Tongue (tissue), 2 donors: ENCODE results near the gene TCF3. TPM values are rescaled to one million over a fixed set of nuclear protein-coding genes. Genes with fewer than 3 reads are reported as not detected.

ENCODE experiments used
- DNase-seq: peaks from one replicate; pipeline ENCODE4 v3.0.0-alpha.2; 2015
- total RNA-seq: library from RNA; depleted of rRNA; stranded (reverse); fragments of >200 nt; gene quantifications from one replicate; pipeline ENCODE4 v1.2.3, GENCODE V29; 2014

The TCF3 gene
- total RNA-seq, 1 donor from 2014 or later, result 85.2 TPM

DNA sequence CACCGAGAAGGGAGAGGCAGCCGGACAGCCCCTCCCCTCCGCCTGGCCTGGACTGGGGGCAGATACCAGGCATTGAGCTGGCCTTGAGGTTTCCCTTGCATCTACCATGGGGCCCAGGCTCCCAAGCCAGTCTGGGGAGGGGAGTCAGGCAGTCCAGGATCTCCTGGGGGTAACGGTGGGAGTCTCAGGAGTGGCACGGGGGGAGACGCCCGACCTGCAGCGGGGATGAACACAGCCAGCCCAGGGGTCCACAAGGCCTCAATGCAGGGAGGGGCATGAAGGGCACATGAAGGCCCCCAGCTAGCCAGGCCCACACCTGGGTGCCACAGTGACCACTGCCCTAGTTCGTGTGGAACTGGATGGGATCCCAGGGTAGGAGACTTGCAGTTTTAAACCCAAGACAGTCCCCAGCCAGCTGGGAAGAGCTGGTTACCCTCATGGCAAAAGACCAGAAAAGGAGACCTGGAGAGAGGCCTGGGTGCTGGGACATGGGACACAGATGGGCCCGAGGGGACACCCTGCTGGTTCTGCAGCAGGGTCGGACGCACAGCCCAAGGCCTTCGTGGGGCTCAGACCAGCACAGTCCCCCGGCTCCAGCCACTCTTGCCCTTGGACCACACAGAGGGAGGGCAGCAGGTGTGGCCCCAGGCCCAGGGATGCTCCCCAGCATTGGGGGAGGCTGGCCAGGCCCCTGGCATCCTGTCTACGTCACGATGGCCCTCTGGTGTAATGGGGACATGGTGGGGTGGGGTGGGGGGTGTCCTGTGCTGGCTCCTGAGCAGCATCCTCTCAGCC, 42.5 kb downstream of the TCF3 start:
- no peak for DNase-seq

DNA sequence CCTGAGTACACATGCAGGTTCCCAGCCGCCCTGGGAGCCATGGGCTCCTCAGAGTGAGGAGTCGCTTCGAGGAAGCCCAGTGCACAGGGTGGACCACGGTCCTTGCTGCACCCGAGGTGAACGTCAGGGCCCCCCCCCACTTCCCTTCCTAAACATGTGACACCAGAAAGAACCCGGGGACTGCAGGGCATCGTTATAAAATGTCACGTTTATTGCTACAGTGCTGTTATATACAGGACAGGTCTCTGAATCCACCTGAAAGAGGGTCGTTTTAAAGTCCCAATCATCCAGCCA, 43.4 kb downstream of the TCF3 start:
- no peak for DNase-seq

DNA sequence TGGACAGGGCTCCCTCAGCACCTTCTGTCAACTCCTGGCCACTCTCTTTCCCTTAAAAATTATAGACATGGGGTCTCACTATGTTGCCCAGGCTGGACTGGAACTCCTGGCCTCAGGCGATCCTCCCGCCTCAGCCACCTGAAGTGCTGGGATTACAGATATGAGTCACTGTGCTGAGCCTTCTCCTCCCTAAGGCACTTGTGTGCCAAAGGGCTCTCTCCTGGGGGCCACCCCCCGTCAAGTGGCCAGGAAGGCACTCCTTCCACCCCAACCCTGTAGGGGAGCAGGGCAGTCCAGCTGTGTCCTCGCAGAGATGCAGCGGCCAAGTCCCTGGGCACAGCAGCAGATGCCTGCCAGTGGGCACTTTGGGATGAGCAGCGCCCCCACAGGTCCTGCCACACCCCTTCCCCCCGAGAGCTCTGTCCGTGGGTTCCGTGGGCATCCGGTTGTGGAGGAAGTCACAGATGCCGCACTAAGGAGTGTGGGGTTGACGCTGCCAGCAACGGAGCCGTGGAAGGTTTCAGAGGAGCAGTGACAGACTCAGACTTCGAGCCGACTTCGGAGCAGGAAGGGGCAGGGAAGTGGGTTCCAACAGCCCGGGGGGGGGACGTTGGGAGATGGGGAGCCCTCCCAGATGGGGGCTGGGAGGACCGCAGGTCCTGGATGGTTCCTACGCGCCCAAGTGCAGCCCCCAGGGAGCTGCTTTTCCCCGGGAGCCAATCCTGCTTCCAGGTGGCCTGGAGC, 43.9 kb downstream of the TCF3 start:
- DNase-seq, result no peak

DNA sequence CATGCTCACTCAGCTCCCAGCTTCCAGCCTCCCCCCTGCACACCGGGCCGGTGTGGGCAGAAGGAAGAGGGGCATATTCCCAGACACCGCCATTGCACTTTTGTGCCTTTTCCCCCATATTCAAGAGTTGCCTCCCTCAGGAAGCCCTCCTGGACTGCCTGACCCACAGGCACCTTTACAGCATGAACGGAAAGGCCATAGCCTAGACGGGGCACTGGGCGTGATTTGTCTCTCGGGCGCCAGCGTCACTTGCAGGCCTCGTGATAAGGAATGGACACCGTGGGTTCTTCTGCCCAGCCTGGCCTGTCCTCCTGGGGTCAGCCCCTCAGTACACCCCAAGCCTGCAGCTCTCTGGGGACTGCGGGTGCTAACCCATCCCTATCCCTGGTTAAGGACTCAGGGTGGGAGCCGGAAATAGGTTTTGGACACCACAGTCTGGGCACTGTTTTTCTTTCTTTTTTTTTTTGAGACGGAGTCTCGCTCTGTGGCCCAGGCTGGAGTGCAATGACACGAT, 46.2 kb downstream of the TCF3 start:
- no peak for DNase-seq

DNA sequence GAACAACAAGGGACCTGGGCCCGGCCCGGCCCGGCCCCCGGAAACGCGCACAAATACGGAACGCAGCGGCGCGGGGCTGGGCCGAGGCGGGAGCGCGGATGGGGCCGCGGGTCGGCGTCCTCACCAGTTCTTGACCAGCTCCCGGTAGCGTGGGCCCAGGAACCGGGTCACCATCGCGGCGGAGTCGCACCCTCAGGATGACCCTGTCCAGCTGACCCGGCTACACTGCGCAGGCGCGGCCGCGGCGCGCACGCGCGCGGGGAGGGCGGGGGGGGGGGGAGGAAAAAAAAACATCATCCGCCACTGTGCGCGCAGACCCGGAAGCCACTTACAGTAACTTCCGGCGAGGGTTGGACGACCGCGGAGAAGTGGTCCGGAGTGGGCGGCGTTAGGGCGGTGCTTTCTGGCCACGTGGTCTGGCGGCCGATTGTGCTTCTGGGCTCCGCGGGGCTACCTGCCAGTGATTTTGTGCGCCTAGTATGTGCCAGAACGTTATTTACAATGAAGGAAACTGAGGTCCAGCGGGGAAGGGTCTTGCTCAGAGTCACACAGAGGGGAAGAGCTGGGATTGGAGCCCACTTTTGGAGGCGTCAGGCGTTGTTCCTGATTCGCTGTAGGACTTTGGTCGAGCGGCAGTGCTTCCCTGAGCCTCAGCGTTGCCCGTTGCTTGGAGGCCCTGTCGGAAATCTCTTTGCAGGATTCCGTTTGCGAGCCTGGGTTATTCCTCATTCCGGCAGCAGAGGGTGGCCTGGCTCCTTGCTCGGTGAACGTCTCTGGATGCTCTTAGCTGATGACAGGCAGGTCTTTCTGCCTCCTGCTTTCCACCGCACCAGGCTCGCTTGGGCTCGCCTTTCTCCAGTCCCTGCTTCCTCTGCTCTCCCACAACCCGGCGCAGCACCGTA, 46.9 kb downstream of the TCF3 start, which contains the start of gene UQCR11:
UQCR11 (minus strand) TSS at position 227 of the 902 bp plus-strand sequence; CDS start at position 174, 53 bp downstream.
- DNase-seq, result peak; percentile 98

DNA sequence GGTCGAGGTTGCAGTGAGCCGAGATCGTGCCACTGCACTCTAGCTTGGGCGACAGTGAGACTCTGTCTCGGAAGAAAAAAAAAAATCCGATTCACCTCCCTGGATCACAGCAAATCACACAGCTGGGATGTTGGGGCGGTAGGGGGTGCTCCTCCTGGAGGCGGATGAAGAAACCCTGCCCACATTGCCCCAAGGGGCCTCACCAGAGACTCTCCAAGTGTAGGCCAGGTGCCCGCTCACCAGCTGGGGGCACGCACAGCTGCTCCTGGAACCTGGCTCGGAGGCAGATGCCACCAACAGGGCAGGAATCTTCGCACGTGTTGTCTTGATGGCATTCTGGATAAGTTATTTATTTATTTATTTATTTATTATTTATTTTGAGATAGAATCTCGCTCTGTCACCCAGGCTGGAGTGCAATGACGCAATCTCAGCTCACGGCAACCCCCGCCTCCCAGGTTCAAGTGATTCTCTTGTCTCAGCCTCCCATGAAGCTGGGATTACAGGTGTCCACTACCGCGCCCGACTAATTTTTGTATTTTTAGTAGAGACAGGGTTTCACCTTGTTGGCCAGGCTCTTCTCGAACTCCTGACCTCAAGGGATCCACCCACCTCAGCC, 50.2 kb downstream of the TCF3 start:
- DNase-seq, result no peak

DNA sequence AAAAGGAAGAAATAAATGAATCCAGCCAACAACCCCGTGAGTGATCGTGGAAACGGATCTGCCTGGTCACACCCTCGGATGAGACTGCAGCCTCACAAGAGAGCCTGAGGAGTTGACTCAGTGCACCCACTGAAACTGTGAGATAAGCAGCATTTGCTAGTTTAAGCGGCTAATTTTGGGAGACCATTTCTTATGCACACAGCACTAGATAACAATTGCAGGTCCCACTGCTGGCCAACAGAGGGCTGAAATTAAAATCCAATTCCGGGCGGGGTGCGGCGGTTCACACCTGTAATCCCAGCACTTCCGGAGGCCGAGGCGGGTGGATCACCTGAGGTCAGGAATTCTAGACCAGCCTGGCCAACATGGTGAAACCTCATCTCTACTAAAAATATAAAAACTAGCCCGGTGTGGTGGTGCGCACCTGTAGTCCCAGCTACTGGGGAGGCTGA, 50.8 kb downstream of the TCF3 start:
- DNase-seq, result no peak

DNA sequence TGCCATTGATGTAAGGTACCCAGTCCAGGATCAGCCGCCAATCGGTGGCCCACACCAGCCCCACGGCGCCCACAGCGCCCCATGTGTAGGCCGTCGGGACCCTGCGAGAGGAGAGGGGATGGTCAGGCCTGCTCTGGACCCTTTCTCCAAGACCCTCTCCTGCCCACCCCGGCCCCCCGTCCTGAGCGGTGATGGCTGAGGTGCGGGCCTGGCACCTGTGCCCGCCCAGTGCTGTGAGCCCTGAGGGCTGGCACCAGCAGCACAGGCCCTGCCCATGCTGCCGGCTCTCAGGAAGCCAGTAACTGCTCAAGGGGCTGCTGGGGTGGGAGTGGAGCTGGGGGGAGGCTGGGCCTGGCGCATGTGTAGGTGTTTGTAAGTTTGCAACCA, 53.0 kb downstream of the TCF3 start:
- DNase-seq, result no peak

DNA sequence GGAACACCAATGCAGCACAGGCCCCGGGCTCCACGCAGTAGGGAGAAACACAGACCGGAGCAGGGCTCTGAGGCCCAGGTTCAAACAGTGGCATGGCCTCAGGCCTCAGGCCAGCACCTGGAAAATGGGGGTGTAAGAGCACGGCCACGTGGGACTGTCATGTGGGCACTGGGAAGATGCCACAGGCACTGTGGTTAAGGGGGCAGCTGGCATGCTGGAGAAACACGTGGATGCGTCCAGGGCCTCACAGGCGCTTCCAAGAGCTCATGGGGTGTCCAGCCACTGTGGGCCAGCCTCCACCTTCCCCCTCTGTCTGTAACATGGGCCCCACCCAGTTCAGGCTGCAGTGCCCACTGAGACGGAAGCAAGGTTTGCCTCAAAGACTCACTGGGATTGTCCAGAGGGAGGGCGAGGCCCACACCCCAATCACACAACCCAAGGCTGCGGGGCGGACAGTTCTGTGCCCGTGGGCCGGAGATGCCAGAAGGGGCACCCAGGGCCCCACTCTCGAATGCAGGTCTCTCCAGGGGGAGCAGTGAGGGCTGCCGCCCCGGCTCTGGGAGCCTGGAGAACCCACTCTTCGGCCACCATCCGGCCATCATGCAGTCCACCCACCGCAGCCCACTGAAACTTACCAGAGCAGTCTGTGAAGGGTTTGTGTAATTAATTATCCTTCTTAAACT, 53.5 kb downstream of the TCF3 start:
- DNase-seq, result no peak

DNA sequence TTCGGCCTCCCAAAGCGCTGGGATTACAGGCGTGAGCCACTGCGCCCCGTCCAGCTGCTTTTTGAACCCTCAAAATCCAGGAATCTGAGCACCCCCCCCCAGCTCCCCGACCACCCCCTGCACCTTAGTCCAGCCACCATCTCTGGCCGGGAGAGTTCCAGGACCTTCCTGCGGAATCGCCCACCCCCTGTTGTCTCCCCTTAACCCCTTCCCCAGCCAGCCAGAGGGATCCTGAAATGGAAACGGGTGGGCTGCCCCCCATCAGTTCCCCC, 59.0 kb downstream of the TCF3 start:
- DNase-seq, result no peak

DNA sequence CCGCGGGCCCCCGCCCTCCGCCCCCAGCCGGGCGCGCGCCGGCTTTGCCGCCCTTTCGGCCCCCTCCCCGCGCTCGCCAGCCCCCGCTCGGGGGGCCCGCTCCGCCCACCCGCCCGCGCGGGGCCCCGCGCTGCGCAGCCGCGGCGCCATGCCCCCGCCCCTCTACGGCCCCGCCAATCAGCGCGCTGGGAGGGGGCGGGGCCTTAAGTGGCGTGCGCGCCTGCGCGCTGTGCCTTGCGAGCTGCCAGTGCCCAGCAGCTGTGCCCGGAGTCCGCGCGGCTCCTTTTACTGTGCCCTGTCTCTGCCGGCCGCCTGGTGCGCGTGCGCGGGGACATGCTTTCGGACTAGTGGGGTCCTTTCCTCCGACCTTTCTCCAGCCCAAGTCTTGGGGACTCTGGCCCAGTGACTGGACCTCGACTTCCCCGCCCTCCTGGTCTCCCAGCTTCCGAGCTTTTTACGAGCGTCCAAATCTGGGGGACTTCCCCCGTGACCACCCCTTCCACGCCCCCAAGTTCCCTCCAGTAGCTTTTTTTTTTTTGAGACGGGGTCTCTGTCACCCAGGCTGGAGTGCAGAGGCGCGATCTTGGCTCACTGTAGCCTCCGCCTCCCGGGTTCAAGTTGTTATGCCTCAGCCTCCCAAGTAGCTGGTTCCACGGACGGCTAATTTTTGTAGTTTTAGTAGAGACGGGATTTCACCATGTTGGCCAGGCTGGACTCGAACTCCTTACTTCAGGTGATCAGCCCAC, 59.5 kb downstream of the TCF3 start, which contains the start of gene MBD3:
MBD3 (minus strand) TSS at position 111 of the 746 bp plus-strand sequence. CDS start 234 bp downstream, outside the sequence.
- peak; percentile 97 for DNase-seq

DNA sequence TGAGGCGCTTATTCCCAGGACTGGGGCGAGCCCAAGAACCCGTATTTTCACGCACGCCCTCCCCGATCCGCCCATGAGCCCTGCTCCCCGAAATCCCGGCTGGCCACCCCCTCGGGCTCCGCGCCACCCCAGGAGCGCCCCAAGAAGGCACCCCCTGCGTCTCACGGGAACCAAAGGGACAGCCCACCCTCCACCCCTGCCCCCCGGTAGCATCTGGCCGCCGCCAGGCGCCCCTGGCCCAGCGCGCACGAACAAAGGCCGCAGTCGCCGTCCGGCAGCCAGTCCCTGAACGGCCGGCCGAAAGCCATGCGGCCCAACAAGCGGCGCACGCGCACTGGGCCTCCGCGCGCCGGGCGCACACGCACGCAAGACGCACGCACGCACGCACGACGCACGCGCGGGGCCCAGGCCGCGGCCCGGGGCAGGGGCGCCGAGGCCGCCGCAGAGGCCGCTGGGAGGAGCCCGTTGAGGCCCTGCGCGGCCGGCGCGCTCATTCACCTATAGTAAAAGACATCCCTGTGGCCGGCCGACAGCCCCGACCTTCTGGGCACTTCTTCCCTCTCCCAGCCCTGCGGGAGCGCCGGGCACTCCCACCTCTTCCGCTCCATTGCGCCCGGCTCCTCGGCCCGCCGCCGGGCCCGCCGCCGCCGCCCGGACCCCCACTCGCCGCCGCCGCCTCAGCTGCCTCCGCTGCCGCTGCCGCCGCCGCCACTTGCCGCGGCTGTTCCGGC, 60.2 kb downstream of the TCF3 start:
- peak; percentile 96 for DNase-seq

DNA sequence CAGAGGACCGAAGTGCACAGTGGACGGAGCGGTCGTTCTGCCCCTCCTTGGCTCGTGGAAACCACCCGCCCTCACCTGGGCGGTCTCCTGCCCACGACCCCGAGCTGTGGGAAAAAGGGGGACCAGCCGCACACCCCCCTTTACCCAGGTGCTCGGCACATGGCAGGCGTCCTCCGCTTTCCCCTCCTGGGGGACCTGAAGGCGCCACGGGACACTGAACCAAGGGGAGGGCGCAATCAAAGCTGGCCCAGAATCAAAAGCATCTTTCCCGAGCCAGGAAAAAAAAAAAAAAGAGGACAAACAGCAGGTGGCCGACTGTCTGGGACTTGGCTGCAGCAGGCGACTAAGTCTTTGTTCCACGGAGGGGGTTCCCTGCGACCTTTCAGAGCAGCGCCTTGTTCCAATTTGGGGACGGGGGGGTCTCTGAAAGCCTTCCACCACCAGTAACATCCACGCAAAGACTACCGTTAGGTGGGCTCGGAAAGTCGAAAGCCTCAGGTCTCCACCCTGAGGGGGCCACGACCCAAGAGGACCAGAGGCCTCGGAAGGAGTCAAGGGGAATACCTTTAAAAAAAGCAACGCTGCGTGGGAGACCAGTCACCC, 60.9 kb downstream of the TCF3 start:
- peak; percentile 68 for DNase-seq

DNA sequence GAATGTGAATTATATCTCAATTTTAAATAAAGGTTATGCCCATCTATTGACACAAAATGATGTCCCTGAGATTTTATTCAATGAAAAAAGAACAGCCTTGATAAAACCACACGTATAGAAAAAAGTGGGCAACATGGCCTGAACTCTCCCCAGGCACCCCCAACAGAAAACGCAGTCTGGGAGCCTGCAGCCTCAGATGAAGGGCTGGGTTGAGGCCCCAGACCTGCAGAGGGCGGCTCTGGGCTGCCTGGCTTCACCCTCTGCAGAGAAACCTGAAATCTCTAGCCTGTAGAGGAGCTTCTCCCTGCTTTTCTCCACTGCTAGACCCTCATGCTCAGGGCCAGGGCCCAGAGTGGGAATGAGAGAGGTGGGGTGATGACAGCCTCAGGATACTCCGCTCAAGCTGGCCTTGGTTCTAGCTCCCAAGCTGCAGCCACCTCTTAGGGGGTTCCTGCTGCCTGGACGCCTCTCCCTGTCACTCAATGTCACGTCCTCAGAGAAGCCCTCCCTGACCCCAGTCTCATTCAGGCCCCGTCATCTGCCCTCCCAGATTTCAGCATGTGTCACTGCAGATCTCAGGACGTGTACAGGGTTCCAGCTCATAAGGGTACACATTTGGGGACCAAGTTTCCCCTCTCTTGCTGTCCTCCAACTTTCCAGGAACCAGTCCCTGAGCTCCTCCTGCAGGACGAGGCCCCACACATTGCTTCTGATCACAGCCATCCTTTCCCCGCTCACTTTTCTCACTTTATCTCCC, 61.6 kb downstream of the TCF3 start:
- no peak for DNase-seq

DNA sequence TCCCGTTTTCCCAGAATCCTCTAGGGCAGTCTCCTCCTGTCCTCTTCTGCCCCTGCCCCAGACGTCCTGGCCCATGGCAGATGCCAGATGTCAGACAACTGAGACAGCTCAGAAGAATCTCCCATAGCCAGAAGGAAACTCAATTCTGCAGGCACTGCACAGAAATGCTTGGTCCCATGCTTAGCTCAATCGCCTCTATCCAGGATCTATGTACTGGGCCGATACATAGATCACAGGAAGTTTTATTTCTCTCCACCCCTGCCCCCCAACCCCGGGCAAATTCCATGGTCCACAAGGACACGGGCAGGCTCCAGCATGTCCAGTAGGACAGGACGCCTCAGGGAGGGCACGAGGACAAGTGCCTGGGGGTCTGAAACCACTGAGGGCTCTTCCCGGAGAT, 64.5 kb downstream of the TCF3 start:
- DNase-seq, result no peak

DNA sequence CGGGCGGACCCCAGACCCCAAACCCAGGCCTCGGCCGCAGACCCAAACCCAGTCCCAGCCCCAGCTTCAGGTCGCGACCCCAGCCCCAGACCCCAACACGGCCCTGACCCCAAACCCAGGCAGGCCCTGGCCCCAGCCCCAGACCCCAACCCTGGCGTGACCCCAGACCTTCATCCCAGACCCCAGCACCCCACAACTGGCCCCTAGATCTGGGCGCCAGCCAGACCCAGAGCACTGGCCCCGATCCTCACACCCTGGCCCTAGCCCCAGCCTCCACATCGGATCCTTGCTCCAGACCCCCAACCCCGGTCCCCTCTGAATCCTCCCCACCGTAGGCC, 67.2 kb downstream of the TCF3 start:
- DNase-seq, result no peak

DNA sequence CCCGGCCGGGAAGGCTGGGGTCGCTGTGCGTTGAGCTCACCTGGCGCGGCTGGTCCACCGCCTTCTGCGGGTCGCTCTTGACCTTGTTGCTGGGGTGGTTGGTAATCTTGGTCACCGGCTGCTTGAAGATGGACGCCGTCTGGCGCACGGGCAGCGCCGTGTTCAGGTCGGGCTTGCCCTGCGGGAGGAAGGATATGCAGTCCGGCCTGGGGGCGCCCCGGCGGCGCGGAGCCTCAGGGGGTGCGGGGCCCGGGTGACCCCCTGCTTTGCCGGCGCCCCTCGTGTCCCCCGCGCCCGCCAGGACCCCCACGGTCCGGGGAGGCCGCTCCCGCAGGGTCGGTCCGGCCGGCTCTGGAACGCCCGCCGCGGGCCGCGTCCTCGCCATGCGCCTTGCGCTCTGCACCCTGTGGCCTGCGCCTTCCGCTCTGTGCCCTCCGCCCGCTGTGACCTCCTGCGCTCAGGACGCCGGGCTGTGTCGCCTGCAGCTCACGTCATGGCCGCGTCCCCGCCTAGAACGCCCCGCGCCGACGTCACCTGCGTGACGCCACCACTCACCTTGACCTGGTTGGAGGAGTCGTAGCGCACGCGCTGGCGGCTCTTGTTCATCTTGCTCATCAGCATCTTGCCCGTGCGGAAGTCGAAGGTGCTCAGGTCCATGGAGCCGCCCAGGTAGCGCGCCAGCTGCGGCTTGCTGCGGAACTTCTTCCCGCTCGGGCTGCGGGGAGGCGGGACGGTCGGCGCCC, 67.7 kb downstream of the TCF3 start:
- no peak for DNase-seq

DNA sequence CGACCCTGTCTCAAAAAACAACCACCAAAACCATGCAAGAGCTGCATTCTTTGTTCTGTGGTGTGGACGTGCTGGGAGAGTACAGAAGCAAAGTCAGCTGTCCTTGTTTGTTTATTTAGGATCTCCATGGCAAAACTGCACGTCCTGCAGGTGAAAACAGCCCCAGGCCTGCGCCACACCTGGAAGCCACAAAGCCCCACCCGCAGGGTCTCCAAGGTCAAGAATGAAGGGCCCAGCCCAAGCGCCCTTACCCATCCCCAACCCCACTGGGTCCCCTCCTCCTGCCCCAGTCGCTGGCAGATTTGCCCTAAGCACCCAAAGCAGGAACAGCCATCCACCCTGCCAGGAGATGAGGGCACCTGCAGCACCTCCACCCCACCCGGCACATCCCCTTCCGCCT, 70.2 kb downstream of the TCF3 start:
- DNase-seq, result no peak
